HEK293T (cell line): ENCODE measurements around the gene FAM171A1.

ENCODE experiments used
- CTCF ChIA-PET: fragments of 350-600 bp; formaldehyde crosslinking; extraction: SDS; loops from one replicate; lab custom pipeline; 2021; ENCODE audit warnings: antibody characterized with exemption, inconsistent platforms; lab: Yijun Ruan, JAX
- POLR2A ChIA-PET: fragments of 350-600 bp; formaldehyde crosslinking; extraction: SDS; loops from one replicate; lab custom pipeline; 2020; ENCODE audit warnings: antibody characterized with exemption, inconsistent platforms; lab: Yijun Ruan, JAX
- DNase-seq: peaks from one replicate; pipeline ENCODE4 v3.0.0; 2012; ENCODE audit warnings: mixed read lengths; ENCODE audit errors: extremely low spot score
- ARNT ChIP-seq: fragments of 450-650 bp; IDR thresholded peaks from 2 replicates; pipeline ENCODE4 v1.6.1; 2017; ENCODE audit warnings: mild to moderate bottlenecking
- BHLHE40 ChIP-seq: fragments of 450-650 bp; IDR thresholded peaks from 2 replicates; pipeline ENCODE4 v1.6.1; 2016; ENCODE audit warnings: mild to moderate bottlenecking, moderate library complexity, borderline replicate concordance
- CTBP1 ChIP-seq: fragments of 450-650 bp; IDR thresholded peaks from 2 replicates; pipeline ENCODE4 v1.6.1; 2016; ENCODE audit warnings: borderline replicate concordance
- ELF4 ChIP-seq: fragments of 450-650 bp; IDR thresholded peaks from 2 replicates; pipeline ENCODE4 v1.6.1; 2017; ENCODE audit warnings: antibody characterized with exemption
- FOXA1 ChIP-seq: fragments of 450-650 bp; IDR thresholded peaks from 2 replicates; pipeline ENCODE4 v1.6.1; 2016; ENCODE audit warnings: mild to moderate bottlenecking
- FOXK2 ChIP-seq: fragments of 450-650 bp; IDR thresholded peaks from 2 replicates; pipeline ENCODE4 v1.6.1; 2016; ENCODE audit warnings: mild to moderate bottlenecking
- FOXM1 ChIP-seq: fragments of 450-650 bp; IDR thresholded peaks from 2 replicates; pipeline ENCODE4 v1.6.1; 2017; ENCODE audit warnings: mild to moderate bottlenecking, borderline replicate concordance
- HDGF ChIP-seq: fragments of 450-650 bp; IDR thresholded peaks from 2 replicates; pipeline ENCODE4 v1.6.1; 2017; ENCODE audit warnings: antibody characterized with exemption, borderline replicate concordance
- L3MBTL2 ChIP-seq: fragments of 450-650 bp; conservative IDR thresholded peaks from 2 replicates; pipeline ENCODE4 v1.6.1; 2016; ENCODE audit warnings: mild to moderate bottlenecking
- LEF1 ChIP-seq: fragments of 450-650 bp; IDR thresholded peaks from 2 replicates; pipeline ENCODE4 v1.6.1; 2017; ENCODE audit warnings: mild to moderate bottlenecking, borderline replicate concordance
- NFRKB ChIP-seq: fragments of 450-650 bp; IDR thresholded peaks from 2 replicates; pipeline ENCODE4 v1.6.1; 2016; ENCODE audit warnings: mild to moderate bottlenecking, moderate library complexity
- PKNOX1 ChIP-seq: fragments of 450-650 bp; IDR thresholded peaks from 2 replicates; pipeline ENCODE4 v1.6.1; 2016
- SP1 ChIP-seq: fragments of 450-650 bp; IDR thresholded peaks from 2 replicates; pipeline ENCODE4 v1.6.1; 2017
- SUZ12 ChIP-seq: fragments of 450-650 bp; IDR thresholded peaks from 2 replicates; pipeline ENCODE4 v1.6.1; 2016; ENCODE audit warnings: mild to moderate bottlenecking
- TARDBP ChIP-seq: fragments of 450-650 bp; IDR thresholded peaks from 2 replicates; pipeline ENCODE4 v1.6.1; 2016
- ZNF384 ChIP-seq: fragments of 450-650 bp; IDR thresholded peaks from 2 replicates; pipeline ENCODE4 v1.6.1; 2016

Gene FAM171A1

GRCh38 chr10:15316871-15317464, 54.1 kb downstream of the FAM171A1 start:
- TF ChIP-seq TARDBP = no peak
- no peak for TF ChIP-seq ELF4
- ChIA-PET CTCF (no interaction called here), POLR2A (no interaction called here)
- DNase-seq = no peak

- CTCF ChIA-PET = no interaction called here
- no peak for DNase-seq
- POLR2A ChIA-PET = no interaction called here
- no peak for TF ChIP-seq ELF4
- TF ChIP-seq FOXK2 = no peak
- no peak for TF ChIP-seq SP1
- TF ChIP-seq ZNF384 = no peak
- TF ChIP-seq L3MBTL2 = no peak
- TF ChIP-seq ARNT = no peak
- TF ChIP-seq NFRKB = no peak
- TF ChIP-seq CTBP1 = no peak
- no peak for TF ChIP-seq SUZ12
- TF ChIP-seq FOXM1 = no peak
- TF ChIP-seq PKNOX1 = no peak
- TF ChIP-seq HDGF = no peak
- TF ChIP-seq FOXA1 = no peak
- TF ChIP-seq TARDBP = no peak
- TF ChIP-seq LEF1 = no peak
- TF ChIP-seq BHLHE40 = no peak
These were observed 54.9 kb downstream of the FAM171A1 start for GRCh38 chr10:15316145-15316544.

GRCh38 chr10:15315286-15315685, 55.8 kb downstream of the FAM171A1 start:
- CTCF ChIA-PET = no interaction called here
- POLR2A ChIA-PET = no interaction called here
- TF ChIP-seq SUZ12 (no peak), CTBP1 (no peak), NFRKB (no peak), FOXM1 (no peak), LEF1 (no peak), ZNF384 (no peak), PKNOX1 (no peak), BHLHE40 (no peak), SP1 (no peak), TARDBP (no peak), FOXK2 (no peak), ARNT (no peak)
- DNase-seq = no peak

- POLR2A ChIA-PET = no interaction called here
- no peak for TF ChIP-seq BHLHE40
- no peak for TF ChIP-seq ZNF384
- no peak for TF ChIP-seq HDGF
- no peak for TF ChIP-seq CTBP1
- TF ChIP-seq FOXA1 = no peak
- no peak for TF ChIP-seq PKNOX1
- TF ChIP-seq L3MBTL2 = no peak
- no peak for TF ChIP-seq FOXM1
- no peak for TF ChIP-seq FOXK2
- no peak for TF ChIP-seq SP1
- TF ChIP-seq ELF4 = no peak
- TF ChIP-seq ARNT = no peak
- TF ChIP-seq LEF1 = no peak
- no peak for TF ChIP-seq NFRKB
- DNase-seq = no peak
- CTCF ChIA-PET = no interaction called here
These were observed 56.5 kb downstream of the FAM171A1 start for GRCh38 chr10:15314482-15315045.

GRCh38 chr10:15313843-15314242, 57.2 kb downstream of the FAM171A1 start:
- DNase-seq = no peak
- ChIA-PET CTCF (no interaction called here), POLR2A (no interaction called here)
- TF ChIP-seq HDGF (no peak), FOXM1 (no peak), SUZ12 (no peak), ELF4 (no peak), BHLHE40 (no peak), ZNF384 (no peak), LEF1 (no peak), FOXK2 (no peak), ARNT (no peak), PKNOX1 (no peak), FOXA1 (no peak), CTBP1 (no peak), L3MBTL2 (no peak), SP1 (no peak), NFRKB (no peak), TARDBP (no peak)

GRCh38 chr10:15313047-15313446, 58.0 kb downstream of the FAM171A1 start:
- POLR2A ChIA-PET = no interaction called here
- CTCF ChIA-PET = no interaction called here
- TF ChIP-seq LEF1 (no peak), TARDBP (no peak), NFRKB (no peak), CTBP1 (no peak), L3MBTL2 (no peak), SP1 (no peak), SUZ12 (no peak), FOXM1 (no peak), BHLHE40 (no peak), FOXA1 (no peak), ARNT (no peak), FOXK2 (no peak), HDGF (no peak), ZNF384 (no peak), PKNOX1 (no peak), ELF4 (no peak)
- no peak for DNase-seq
